NK-92 (cell line): ENCODE measurements around the gene EIF5A.
A peak's percentile ranks its signal among the peaks of the same experiment; 100 is the strongest.

Source experiments
- DNase-seq: peaks from one replicate; lab custom pipeline; 2025; ENCODE audit not compliant: unreplicated experiment; lab: John Stamatoyannopoulos, UW

The EIF5A gene

DNA sequence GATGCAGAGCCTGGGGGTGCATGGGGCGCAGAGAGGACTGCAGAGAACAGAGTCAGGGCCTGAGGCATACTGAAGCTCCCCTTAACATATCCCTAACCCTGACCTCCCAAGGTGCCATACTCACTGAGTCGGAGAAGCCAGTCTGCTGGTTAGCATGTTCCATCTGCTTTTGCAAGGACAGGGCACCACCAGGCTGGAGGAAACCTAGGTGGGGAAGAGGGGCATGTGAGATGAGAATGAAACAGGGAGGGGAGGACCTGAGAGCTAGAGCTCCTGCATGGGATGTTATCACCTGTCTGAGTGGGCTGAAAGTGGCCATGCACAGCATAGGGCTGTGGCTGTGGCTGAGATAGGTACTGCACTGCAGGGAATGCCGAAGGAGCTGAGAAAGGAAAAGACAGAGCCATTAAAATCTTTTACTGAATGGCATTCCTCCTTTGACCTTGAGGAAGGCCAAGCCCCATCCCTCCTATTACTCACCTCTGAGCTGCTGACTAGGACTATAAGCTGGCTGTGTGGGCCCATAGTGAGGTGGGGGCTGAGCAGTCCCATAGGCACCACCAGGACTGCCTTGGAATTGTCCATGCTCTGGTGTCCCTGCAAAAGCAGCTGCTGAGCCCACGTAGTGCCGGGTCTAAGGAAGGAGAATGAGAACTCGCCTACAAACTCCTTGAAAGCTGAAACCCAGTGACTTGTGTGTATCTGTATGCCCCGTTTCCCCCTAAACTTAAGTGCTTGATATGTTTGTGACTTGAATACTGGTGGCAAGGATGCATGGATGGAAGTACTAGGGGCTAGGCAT lies 5.9 kb downstream of the EIF5A start:
- no peak for DNase-seq

- DNase-seq: no peak
Observed at GRCh38 chr17:7313890-7314718, 6.7 kb downstream of the EIF5A start.

GRCh38 chr17:7314719-7315569 lies 7.5 kb downstream of the EIF5A start, which contains the start of gene GPS2:
Gene GPS2 (minus strand): TSS chr17:7315360. CDS start chr17:7315052, 308 bp downstream.
- peak; percentile 51 for DNase-seq

GRCh38 chr17:7315570-7316235 lies 8.3 kb downstream of the EIF5A start:
- no peak for DNase-seq

GRCh38 chr17:7317161-7317803 lies 9.9 kb downstream of the EIF5A start:
- no peak for DNase-seq

DNA sequence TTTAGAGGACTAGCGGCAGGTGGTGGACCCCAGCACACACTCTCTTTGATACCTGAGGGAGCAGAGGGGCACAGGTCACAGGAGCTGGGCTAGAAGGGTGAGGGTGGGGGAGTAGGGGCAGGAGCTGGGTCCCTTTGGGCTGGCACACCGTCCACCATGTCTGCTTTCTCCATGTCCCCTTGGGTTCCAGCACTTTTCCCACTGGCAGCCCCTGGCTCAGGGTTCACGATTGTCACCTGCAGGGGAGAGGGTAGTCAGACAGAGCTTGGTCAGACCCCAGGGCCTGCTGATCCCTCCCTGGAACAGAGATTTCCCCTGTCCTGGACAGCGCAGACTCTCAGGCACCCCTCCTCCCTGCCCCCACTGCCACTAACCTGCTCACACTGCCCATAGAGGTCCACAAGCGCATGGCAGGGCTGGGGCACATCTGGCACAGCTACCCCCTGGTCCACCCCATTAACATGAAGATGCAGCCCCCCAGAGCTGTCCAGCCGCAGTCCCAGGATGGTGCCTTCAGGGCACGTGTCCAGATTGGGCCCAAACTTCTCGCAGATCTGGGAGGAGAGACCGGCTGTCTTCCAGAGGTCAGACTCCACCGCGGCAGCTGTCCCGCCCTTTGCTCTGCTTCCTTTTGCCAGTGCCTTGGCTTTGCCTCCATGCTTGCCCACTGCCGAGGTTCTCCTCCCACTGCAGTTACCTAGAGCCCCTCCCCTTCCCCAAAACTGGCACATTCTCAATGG lies 10.9 kb downstream of the EIF5A start:
- no peak for DNase-seq

- DNase-seq: no peak
Observed at GRCh38 chr17:7321466-7321865, 14.0 kb downstream of the EIF5A start.

- no peak for DNase-seq
Observed at GRCh38 chr17:7322520-7323194, 15.2 kb downstream of the EIF5A start.

- no peak for DNase-seq
Observed at GRCh38 chr17:7323731-7324437, 16.5 kb downstream of the EIF5A start.

DNA sequence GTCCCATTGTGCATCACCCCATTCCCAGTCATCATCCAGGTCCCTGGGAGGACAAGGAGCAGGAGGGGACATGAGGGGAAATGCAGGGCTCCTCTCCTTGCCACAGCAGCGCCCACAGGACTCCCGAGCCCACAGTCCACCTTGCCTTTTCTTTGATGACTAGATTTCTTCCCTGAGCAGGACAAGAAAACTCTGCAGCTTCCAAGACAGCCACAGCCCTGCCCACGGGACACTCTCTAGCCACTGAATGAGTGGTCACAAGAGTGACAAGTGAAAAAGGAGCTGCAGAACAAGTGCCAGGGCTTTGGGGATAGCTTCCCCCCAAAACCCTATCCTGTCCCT lies 17.0 kb downstream of the EIF5A start:
- no peak for DNase-seq

GRCh38 chr17:7325031-7325528 lies 17.7 kb downstream of the EIF5A start:
- DNase-seq: no peak

GRCh38 chr17:7326186-7326585 lies 18.8 kb downstream of the EIF5A start:
- DNase-seq: no peak

- DNase-seq: no peak
Observed at GRCh38 chr17:7327056-7327455, 19.6 kb downstream of the EIF5A start.

GRCh38 chr17:7327501-7327900 lies 20.1 kb downstream of the EIF5A start:
- DNase-seq: no peak

DNA sequence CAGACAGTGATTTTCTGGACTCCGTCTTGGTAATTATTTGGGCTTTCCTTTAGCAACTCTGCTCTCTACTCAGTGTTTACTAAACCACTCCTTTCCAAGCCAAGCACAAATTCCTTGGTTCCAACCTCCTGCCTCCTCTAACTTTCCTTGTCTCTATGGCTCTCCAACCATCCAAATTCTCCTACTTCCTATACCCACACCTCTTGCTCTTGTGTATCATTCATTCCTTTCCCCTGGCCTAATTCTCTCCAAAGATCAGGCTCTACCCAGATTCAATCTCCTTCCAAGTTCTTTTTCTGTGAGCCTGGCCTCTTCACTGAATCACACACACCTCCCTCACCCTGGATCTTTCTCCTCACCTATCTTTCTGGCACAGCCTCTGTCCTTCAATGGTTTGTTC lies 20.6 kb downstream of the EIF5A start:
- no peak for DNase-seq

DNA sequence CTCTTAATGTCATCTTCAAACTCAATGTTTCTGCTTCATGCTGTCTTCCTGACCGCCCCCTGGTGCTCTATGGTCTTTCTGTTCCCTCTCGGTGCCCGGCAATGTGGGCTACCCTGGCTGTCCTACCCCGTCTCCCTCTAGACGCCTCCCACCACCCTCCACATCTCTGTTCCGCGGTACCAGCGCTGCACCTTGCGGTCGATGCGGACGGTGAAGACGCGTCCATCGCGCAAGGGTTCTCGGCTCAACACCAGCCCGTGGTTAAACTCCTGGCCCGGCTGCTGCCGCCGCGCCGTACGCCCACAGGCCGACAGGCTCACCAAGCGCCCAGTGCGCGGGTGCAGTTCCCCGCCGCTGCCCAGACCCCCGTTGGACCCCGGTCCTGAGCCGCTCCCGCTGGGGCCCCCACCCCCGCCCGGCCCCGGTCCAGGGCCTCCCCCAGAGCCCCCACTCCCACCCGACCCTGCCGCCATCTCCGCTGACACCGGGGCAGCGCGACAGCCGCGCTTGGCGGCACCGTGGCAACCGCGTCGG lies 21.5 kb downstream of the EIF5A start, which contains the start of gene NEURL4:
Gene NEURL4 (minus strand): TSS at position 496 of the 534 bp plus-strand sequence. CDS start 23 bp downstream, at position 473.
- DNase-seq: no peak

GRCh38 chr17:7329374-7329996 lies 22.1 kb downstream of the EIF5A start:
- DNase-seq: peak; percentile 77
